ENCODE data around the gene CHRM4. TPM values are rescaled to one million over a fixed set of nuclear protein-coding genes. Genes with fewer than 3 reads are reported as not detected.

The CHRM4 gene
- total RNA-seq, 2 donors from 2014 or later: 0.46 TPM; not detected in 1

- Mint-ChIP-seq H3K27me3 (ENCODE audit: insufficient read depth) (peaks cover 23% of the 10 kb centered on the region), H3K36me3 (ENCODE audit: low read depth) (no peaks in the 10 kb centered on the region), H3K9me3 (no peaks in the 10 kb centered on the region), H3K4me1 (peaks cover 55% of the 10 kb centered on the region), H3K27ac (no peak overlapping the region), H3K4me3 (peak overlapping the region; percentile 69)
- H3K4me1 ChIP-seq (ENCODE audit: control insufficient read depth, insufficient read depth, low read length): peaks cover 10% of the 10 kb centered on the region
- peak; percentile 60 for DNase-seq
- no peaks in the 10 kb centered on the region for H3K36me3 ChIP-seq (ENCODE audit: control insufficient read depth, insufficient read depth, low read length)
- TF ChIP-seq CTCF (conservative IDR thresholded peaks at IDR 0.05): no peak
- 9 to 12% methylated on average over 20 to 63 of the region's 63 CpGs for WGBS, 2 experiments (ENCODE audit: insufficient coverage in 1 of 2, insufficient read length in 1 of 2)
- H3K27me3 ChIP-seq (ENCODE audit: control insufficient read depth, insufficient read depth, low read length, poor library complexity, severe bottlenecking): peaks cover 17% of the 10 kb centered on the region
- H3K9me3 ChIP-seq (ENCODE audit: control insufficient read depth, low read length): no peaks in the 10 kb centered on the region
- no peak overlapping the region for H3K27ac ChIP-seq (ENCODE audit: low read depth, low read length)
- peak overlapping the region; percentile 82 for H3K4me3 ChIP-seq (ENCODE audit: low read length)
- H3K9ac ChIP-seq (ENCODE audit: extremely low read depth, low read length, poor library complexity, severe bottlenecking): peak overlapping the region; percentile 34
Measured at GRCh38 chr11:46347637-46348311, 43.8 kb downstream of the CHRM4 start.

DNA sequence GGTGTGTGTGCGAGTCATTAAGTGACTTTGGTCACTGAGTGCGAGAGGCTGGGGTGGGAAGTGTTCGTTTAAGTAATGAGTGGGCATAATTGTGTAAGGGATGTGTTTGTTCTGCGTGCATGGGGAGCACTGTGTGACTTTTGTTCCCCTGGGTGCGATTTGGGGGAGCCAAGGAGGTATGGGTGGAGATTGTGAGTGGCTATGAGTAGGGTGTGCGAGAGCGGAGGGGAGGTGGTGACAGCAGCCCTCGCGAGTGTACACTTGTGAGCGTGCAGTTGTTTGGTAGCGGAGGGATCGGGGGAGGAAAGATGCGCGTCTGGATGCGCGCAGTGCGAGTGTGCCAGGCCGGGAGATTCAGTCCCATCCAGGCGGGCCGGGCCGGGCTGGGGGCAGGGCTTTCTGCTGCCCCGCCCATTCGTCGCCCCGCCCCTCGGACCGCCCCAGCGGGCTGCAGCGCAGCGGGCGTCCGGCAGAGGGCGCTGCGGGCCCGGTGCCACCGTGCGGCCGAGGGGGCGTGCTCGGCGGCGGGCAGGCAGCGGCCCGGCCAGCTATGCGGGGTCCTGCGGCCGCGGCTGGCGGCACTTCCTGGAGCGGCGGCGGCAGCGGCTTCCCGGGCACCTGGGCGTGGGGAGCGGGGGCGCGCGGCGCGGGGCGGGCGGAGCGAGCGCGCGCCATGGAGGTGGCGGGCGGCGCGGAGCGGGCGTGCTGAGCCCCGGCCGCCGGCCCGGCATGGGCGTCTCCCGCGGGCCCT lies 44.5 kb downstream of the CHRM4 start, which contains the start of gene DGKZ:
DGKZ (plus strand) TSS at position 578 of the 751 bp plus-strand sequence. CDS start 197 bp downstream, outside the sequence.
- peak within 1 kb of the TSS; percentile 34 for H3K9ac ChIP-seq (ENCODE audit: extremely low read depth, low read length, poor library complexity, severe bottlenecking)
- peak within 1 kb of the TSS; percentile 82 for H3K4me3 ChIP-seq (ENCODE audit: low read length)
- no peak within 1 kb of the TSS for H3K27ac ChIP-seq (ENCODE audit: low read depth, low read length)
- Mint-ChIP-seq H3K36me3 (ENCODE audit: low read depth) (no peaks in the 10 kb centered on the region), H3K27me3 (ENCODE audit: insufficient read depth) (peaks cover 23% of the 10 kb centered on the region), H3K4me1 (peaks cover 58% of the 10 kb centered on the region), H3K27ac (peak within 1 kb of the TSS; percentile 26), H3K9me3 (no peaks in the 10 kb centered on the region), H3K4me3 (peak within 1 kb of the TSS; percentile 69)
- peak; percentile 95 for DNase-seq
- peaks cover 17% of the 10 kb centered on the region for H3K27me3 ChIP-seq (ENCODE audit: control insufficient read depth, insufficient read depth, low read length, poor library complexity, severe bottlenecking)
- TF ChIP-seq CTCF (conservative IDR thresholded peaks at IDR 0.05): peak; percentile 83
- H3K36me3 ChIP-seq (ENCODE audit: control insufficient read depth, insufficient read depth, low read length): no peaks in the 10 kb centered on the region
- no peaks in the 10 kb centered on the region for H3K9me3 ChIP-seq (ENCODE audit: control insufficient read depth, low read length)
- 12 to 51% methylated on average over 12 to 80 of the region's 80 CpGs for WGBS, 2 experiments (ENCODE audit: insufficient coverage in 1 of 2, insufficient read length in 1 of 2)
- H3K4me1 ChIP-seq (ENCODE audit: control insufficient read depth, insufficient read depth, low read length): peaks cover 15% of the 10 kb centered on the region

DNA sequence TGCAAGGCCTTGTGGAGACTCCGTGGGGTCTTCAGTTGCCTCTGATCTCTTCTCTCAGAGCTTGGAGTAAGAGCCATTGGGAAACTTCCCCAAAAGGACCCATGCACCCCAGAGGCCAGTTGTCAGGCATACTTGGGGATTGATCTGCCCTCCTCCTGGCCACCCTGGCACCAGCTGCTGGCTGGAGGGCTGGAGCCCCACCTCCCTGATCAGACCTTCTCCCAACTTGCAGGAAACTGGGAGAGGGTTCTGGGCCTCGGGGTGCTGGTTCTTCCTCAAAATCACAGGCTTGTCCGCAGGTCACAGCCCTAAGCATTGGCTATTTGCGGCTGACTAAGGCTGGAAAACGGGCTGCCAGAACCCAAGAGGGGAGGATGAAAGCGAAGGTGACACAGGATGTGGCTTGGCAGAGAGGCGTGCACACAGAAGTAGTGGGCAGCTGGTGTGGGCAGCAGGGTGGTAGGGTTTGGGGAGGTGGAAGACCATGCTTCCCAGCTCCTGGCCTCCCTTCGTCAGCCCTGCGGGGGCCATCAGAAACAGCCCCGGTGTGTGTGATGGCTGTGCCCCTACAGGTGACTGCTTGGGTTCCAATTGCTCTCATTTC lies 45.6 kb downstream of the CHRM4 start:
- H3K36me3 ChIP-seq (ENCODE audit: control insufficient read depth, insufficient read depth, low read length): no peaks in the 10 kb centered on the region
- H3K27me3 ChIP-seq (ENCODE audit: control insufficient read depth, insufficient read depth, low read length, poor library complexity, severe bottlenecking): peaks cover 17% of the 10 kb centered on the region
- no peaks in the 10 kb centered on the region for H3K9me3 ChIP-seq (ENCODE audit: control insufficient read depth, low read length)
- peaks cover 27% of the 10 kb centered on the region for H3K27me3 Mint-ChIP-seq (ENCODE audit: insufficient read depth)
- H3K4me3 ChIP-seq (ENCODE audit: low read length): no peak overlapping the region
- no peaks in the 10 kb centered on the region for H3K9me3 Mint-ChIP-seq
- H3K36me3 Mint-ChIP-seq (ENCODE audit: low read depth): no peaks in the 10 kb centered on the region
- no peak overlapping the region for H3K27ac Mint-ChIP-seq
- H3K9ac ChIP-seq (ENCODE audit: extremely low read depth, low read length, poor library complexity, severe bottlenecking): no peak overlapping the region
- WGBS, 2 experiments (ENCODE audit: insufficient coverage in 1 of 2, insufficient read length in 1 of 2): 91 to 100% methylated on average over 4 to 10 of the region's 10 CpGs
- peaks cover 55% of the 10 kb centered on the region for H3K4me1 Mint-ChIP-seq
- no peak for TF ChIP-seq CTCF (conservative IDR thresholded peaks at IDR 0.05)
- no peak overlapping the region for H3K27ac ChIP-seq (ENCODE audit: low read depth, low read length)
- H3K4me1 ChIP-seq (ENCODE audit: control insufficient read depth, insufficient read depth, low read length): peaks cover 16% of the 10 kb centered on the region
- no peak for DNase-seq
- peak overlapping the region; percentile 69 for H3K4me3 Mint-ChIP-seq

Data from endodermal cell (in vitro differentiated cells).